T-cell (primary cell): ENCODE data around the gene PDZRN4. TPM values are rescaled to one million over a fixed set of nuclear protein-coding genes. Genes with fewer than 3 reads are reported as not detected.

Experiments used
- ATAC-seq, 4 experiments: fragments of 200-7000 bp in 3 of 4; fragments of 150-1000 bp in 1 of 4; cut with Tn5 transposase; replicated peaks in 1 of 4; 1 replicate in 3 of 4; 2 replicates in 1 of 4; pipeline ENCODE4 v1.10.0; 2021; ENCODE audit warnings: moderate library complexity in 3 of 4, mild to moderate bottlenecking in 2 of 4, moderate number of reproducible peaks in 1 of 4
- CTCF ChIA-PET, 2 donors: fragments of 300-600 bp; sonication (Branson Sonifier 250); formaldehyde crosslinking; loops; one replicate each; lab custom pipeline; 2022; ENCODE audit warnings: antibody characterized with exemption in 2 of 2; lab: Charles Lee
- POLR2A ChIA-PET, 2 donors: fragments of 300-600 bp; sonication (Branson Sonifier 250); formaldehyde crosslinking; loops; one replicate each; lab custom pipeline; 2022; ENCODE audit warnings: antibody characterized with exemption in 2 of 2; lab: Charles Lee
- DNase-seq, 35 experiments: peaks; one replicate each; pipeline versions ENCODE4 v3.0.0 to v3.0.0-alpha.2; 2013 to 2023
- H3K27ac ChIP-seq: one replicate; pipeline ENCODE4 v1.5.1; 2013; ENCODE audit warnings: low read length
- H3K27me3 ChIP-seq, 2 experiments: replicated peaks in 1 of 2; 1 replicate in 1 of 2; 2 replicates in 1 of 2; pipeline versions ENCODE4 v1.6.1 to v1.7.0; 2013; ENCODE audit warnings: low read length in 1 of 2, mixed read lengths in 1 of 2; ENCODE audit not compliant: control insufficient read depth in 2 of 2, insufficient read depth in 2 of 2; ENCODE audit errors: extremely low read depth in 1 of 2
- H3K36me3 ChIP-seq, 2 donors: 1 replicate in 1 of 2; 2 replicates in 1 of 2; pipeline versions ENCODE4 v1.6.1 to v1.7.0; 2013; ENCODE audit warnings: low read length in 1 of 2; ENCODE audit not compliant: control insufficient read depth in 2 of 2, insufficient read depth in 1 of 2; ENCODE audit errors: extremely low read depth in 1 of 2
- H3K4me1 ChIP-seq, 2 experiments: 1 replicate in 1 of 2; 2 replicates in 1 of 2; pipeline versions ENCODE4 v1.6.1 to v1.7.0; 2013; ENCODE audit warnings: low read length in 2 of 2, mixed read lengths in 1 of 2; ENCODE audit not compliant: insufficient read depth in 2 of 2, control insufficient read depth in 1 of 2; ENCODE audit errors: extremely low read depth in 1 of 2
- H3K4me3 ChIP-seq, 2 donors: 1 replicate in 1 of 2; 2 replicates in 1 of 2; pipeline versions ENCODE4 v1.5.1 to v1.7.0; 2013; ENCODE audit warnings: mild to moderate bottlenecking in 2 of 2, low read length in 1 of 2, moderate library complexity in 1 of 2; ENCODE audit not compliant: control insufficient read depth in 1 of 2; ENCODE audit errors: extremely low read depth in 1 of 2
- H3K9me3 ChIP-seq: 2 replicates; pipeline ENCODE4 v1.7.0; 2013
- H3K27ac Mint-ChIP-seq, 2 donors: one replicate each; pipeline ENCODE4 v1.8.0; 2020 to 2021; ENCODE audit warnings: mild to moderate bottlenecking in 2 of 2, mixed read lengths in 2 of 2
- H3K27me3 Mint-ChIP-seq, 2 donors: one replicate each; pipeline ENCODE4 v1.8.0; 2021 to 2022; ENCODE audit warnings: mixed read lengths in 2 of 2
- H3K36me3 Mint-ChIP-seq: one replicate; pipeline ENCODE4 v1.8.0; 2021; ENCODE audit warnings: mixed read lengths
- H3K4me1 Mint-ChIP-seq, 3 donors: one replicate each; pipeline ENCODE4 v1.8.0; 2020 to 2022; ENCODE audit warnings: mixed read lengths in 3 of 3, mild to moderate bottlenecking in 1 of 3
- H3K4me3 Mint-ChIP-seq, 3 donors: one replicate each; pipeline ENCODE4 v1.8.0; 2020 to 2022; ENCODE audit warnings: mild to moderate bottlenecking in 3 of 3, mixed read lengths in 3 of 3, moderate library complexity in 3 of 3
- H3K9me3 Mint-ChIP-seq, 3 donors: one replicate each; pipeline ENCODE4 v1.8.0; 2020 to 2022; ENCODE audit warnings: mixed read lengths in 3 of 3
- WGBS: methylation state at CpG from one replicate; pipeline ENCODE4 v1.1.5; 2013; ENCODE audit warnings: missing lambda C conversion rate; ENCODE audit not compliant: insufficient coverage; 5-methylcytosine and 5-hydroxymethylcytosine counted together
- total RNA-seq, 35 experiments: library from RNA in 6 of 35; stranded (reverse) in 6 of 35; fragments of 120-200 nt in 1 of 35; gene quantifications; one replicate each; pipeline versions ENCODE4 v1.2.1 to v1.2.4 and lab custom pipeline; 2013 to 2026

PDZRN4 gene
- total RNA-seq, 5 donors from 2014 or later (not counting 1 experiment from before 2014, with no cell fraction given), result not detected

DNA sequence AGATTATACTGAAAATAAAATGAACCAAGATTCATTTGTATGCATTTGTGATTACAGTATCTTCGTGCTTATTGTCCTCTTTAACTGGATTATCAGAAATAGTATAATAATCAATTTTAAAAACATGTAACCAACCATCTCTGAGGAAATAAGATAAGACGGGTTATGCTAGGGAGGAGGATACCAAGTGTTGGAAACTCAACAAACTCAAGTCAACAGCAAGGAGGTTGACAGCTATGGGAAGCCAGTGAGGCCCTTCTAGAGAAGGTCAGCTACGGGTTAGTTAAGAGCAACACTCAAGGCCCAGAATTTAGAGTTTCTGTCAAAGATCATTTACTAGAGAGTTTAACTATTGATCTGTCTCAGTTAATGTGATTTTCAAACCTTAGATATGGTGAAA lies 137.2 kb downstream of the PDZRN4 start:
- Histone ChIP-seq H3K36me3 (no peaks in the 10 kb centered on the region), H3K9me3 (no peaks in the 10 kb centered on the region), H3K4me1 (no peaks in the 10 kb centered on the region), H3K27me3 (no peaks in the 10 kb centered on the region), H3K27ac (no peak overlapping the region), H3K4me3 (no peak overlapping the region)
- ATAC-seq, result no peak
- Mint-ChIP-seq H3K4me3 (no peak overlapping the region), H3K36me3 (no peaks in the 10 kb centered on the region), H3K27ac (no peak overlapping the region), H3K4me1 (no peaks in the 10 kb centered on the region), H3K27me3 (peaks cover 0 to 1% of the 10 kb centered on the region in 2 donors), H3K9me3 (no peaks in the 10 kb centered on the region)
- no peak for DNase-seq
- POLR2A ChIA-PET, result no interaction called here
- WGBS, result 100% methylated on average over 2 of the region's 3 CpGs
- CTCF ChIA-PET, result no interaction called here

DNA sequence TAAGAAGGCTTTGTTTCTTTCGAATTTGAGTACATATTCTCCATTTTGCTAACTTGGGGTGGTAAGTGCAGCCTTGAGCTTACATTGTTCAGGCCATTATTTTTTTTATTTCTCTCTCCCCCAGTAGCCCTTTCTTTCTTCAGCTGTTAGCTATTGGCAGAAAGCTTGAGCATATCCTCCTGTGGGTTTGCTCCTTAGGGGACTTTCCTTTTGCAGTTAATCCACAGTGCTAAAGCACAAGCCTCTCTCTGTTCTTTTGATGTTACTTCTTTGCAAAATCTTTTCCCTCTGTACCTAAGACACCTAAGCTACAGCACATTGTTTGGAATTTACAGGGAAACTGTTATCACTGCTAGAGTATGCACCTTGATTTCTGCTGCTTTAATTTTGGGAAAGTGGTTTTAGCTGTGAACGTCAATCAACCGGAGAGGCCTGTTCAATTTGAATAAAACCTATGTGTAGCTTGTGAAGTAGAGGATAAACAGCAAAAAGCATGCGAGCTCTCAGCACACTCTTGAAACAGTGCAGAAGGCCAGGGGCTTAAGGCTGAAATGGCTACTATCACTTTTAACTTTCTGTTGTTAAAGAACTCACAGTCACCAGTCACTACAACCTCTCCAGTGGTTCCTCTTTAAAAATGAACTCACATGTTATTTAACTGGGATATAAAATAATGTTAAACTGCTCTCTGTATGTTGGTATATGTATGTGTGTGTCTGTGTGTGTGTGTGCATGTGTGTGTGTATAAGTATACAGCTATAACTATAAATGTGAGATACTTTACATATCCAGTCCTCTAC lies 139.2 kb downstream of the PDZRN4 start:
- Mint-ChIP-seq H3K4me1 (no peaks in the 10 kb centered on the region), H3K27me3 (no peaks in the 10 kb centered on the region), H3K4me3 (no peak overlapping the region), H3K27ac (no peak overlapping the region), H3K9me3 (peaks cover 0 to 5% (median 0%) of the 10 kb centered on the region in 3 donors), H3K36me3 (no peaks in the 10 kb centered on the region)
- ATAC-seq (no peak), DNase-seq (no peak)
- Histone ChIP-seq H3K27me3 (no peaks in the 10 kb centered on the region), H3K9me3 (no peaks in the 10 kb centered on the region), H3K4me1 (no peaks in the 10 kb centered on the region), H3K4me3 (no peak overlapping the region), H3K27ac (no peak overlapping the region), H3K36me3 (no peaks in the 10 kb centered on the region)
- ChIA-PET POLR2A (interaction anchor here in 1 of 2 donors (0.6 kb wide), 1 partner anchor 955 kb away, joined by 3 read pairs; no protein-coding TSS in a partner anchor), CTCF (no interaction called here)
- WGBS, result no CpG with 5 or more reads among the region's 4 CpGs

DNA sequence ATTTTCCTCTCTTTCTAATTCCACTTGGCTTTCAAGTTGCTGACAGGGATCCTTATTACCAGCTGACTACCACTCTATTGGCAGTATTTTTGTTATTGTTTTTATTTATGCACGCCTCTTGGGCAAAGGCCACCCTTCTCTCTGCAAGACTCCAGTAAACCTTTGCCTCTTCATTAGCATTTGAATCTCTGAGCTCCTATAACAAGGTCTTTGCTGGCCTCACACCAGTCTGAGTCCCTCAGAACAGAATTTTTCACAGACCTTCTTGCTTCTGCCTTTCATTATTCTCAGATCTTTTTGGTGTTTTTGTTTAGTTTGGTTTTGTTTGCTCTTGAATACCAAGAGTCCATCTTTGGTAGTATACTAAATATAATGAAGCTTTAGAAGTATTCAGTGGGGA lies 145.9 kb downstream of the PDZRN4 start:
- Mint-ChIP-seq H3K9me3 (peaks cover 0 to 6% (median 3%) of the 10 kb centered on the region in 3 donors), H3K27ac (no peak overlapping the region), H3K4me3 (no peak overlapping the region), H3K27me3 (no peaks in the 10 kb centered on the region), H3K4me1 (no peaks in the 10 kb centered on the region), H3K36me3 (no peaks in the 10 kb centered on the region)
- Histone ChIP-seq H3K36me3 (no peaks in the 10 kb centered on the region), H3K4me1 (no peaks in the 10 kb centered on the region), H3K4me3 (no peak overlapping the region), H3K9me3 (no peaks in the 10 kb centered on the region), H3K27me3 (no peaks in the 10 kb centered on the region), H3K27ac (no peak overlapping the region)
- POLR2A ChIA-PET, result no interaction called here
- CTCF ChIA-PET, result interaction anchor here (0.5 to 0.7 kb wide), 3 partner anchors 15 to 107 kb away, joined by 3 to 4 read pairs (median 3); no protein-coding TSS in a partner anchor
- no peak for ATAC-seq
- WGBS, result no CpG with 5 or more reads among the region's 1 CpG
- no peak for DNase-seq

DNA sequence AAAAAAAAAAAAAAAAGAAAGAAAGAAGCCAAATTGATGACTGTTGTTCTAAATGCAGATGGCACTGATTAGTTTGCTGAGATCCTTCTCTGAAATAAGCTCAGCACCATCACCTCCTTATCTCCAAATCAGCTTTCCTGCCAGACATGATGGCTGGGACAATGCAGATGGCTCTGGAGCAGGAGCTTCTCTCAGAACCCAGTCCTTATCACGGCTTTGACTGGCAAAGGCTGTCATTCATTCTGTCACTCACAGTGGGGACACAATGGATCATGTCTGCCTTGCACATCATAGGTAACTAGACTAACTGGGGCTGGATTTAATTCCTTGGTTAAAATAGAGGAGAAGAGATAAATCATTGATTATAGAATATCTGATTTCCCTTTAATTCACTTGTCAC lies 146.3 kb downstream of the PDZRN4 start:
- no peaks in the 10 kb centered on the region for H3K36me3 Mint-ChIP-seq
- H3K4me3 ChIP-seq, result no peak overlapping the region
- H3K27ac Mint-ChIP-seq, result no peak overlapping the region
- H3K27me3 ChIP-seq, result no peaks in the 10 kb centered on the region
- POLR2A ChIA-PET, result no interaction called here
- H3K36me3 ChIP-seq, result no peaks in the 10 kb centered on the region
- no peaks in the 10 kb centered on the region for H3K4me1 Mint-ChIP-seq
- H3K27me3 Mint-ChIP-seq, result no peaks in the 10 kb centered on the region
- no peaks in the 10 kb centered on the region for H3K4me1 ChIP-seq
- DNase-seq (no peak), ATAC-seq (no peak)
- CTCF ChIA-PET, result interaction anchor here (0.5 to 0.7 kb wide), 3 partner anchors 14 to 107 kb away, joined by 3 to 4 read pairs (median 3); no protein-coding TSS in a partner anchor
- no peaks in the 10 kb centered on the region for H3K9me3 ChIP-seq
- H3K9me3 Mint-ChIP-seq, result peaks cover 0 to 6% (median 3%) of the 10 kb centered on the region in 3 donors
- H3K4me3 Mint-ChIP-seq, result no peak overlapping the region
- no CpG with 5 or more reads among the region's 1 CpG for WGBS
- H3K27ac ChIP-seq, result no peak overlapping the region

DNA sequence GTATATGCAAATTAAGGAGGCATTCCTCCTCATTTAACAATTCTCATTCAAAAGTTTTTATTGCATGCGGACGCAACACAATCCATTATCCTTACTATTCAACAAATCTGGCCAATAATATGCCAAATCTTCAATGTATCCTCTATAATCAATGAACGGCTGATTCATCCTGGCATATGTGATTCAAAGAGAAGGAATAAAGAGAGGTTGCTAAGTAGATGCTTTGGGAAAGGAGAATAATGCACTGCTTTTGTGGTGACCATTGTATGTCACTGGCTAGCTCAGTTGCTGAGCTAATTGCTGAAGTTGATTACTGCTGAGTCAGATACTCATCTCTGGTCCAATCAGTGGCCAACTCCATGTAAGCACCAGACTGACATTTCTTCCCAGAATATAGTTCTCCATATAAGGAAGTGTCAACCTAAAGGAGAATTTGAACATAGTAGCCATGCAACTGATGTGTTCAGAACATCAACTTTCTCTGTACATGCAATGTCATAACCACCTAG lies 148.0 kb downstream of the PDZRN4 start:
- H3K27me3 ChIP-seq, result no peaks in the 10 kb centered on the region
- Mint-ChIP-seq H3K27me3 (no peaks in the 10 kb centered on the region), H3K4me1 (no peaks in the 10 kb centered on the region), H3K36me3 (no peaks in the 10 kb centered on the region), H3K4me3 (no peak overlapping the region), H3K9me3 (peaks cover 0 to 10% (median 6%) of the 10 kb centered on the region in 3 donors), H3K27ac (no peak overlapping the region)
- no peak overlapping the region for H3K27ac ChIP-seq
- no peak for ATAC-seq
- no peak overlapping the region for H3K4me3 ChIP-seq
- CTCF ChIA-PET, result no interaction called here
- no peaks in the 10 kb centered on the region for H3K9me3 ChIP-seq
- DNase-seq, result no peak
- POLR2A ChIA-PET, result no interaction called here
- H3K4me1 ChIP-seq, result no peaks in the 10 kb centered on the region
- no CpG with 5 or more reads among the region's 3 CpGs for WGBS
- no peaks in the 10 kb centered on the region for H3K36me3 ChIP-seq

DNA sequence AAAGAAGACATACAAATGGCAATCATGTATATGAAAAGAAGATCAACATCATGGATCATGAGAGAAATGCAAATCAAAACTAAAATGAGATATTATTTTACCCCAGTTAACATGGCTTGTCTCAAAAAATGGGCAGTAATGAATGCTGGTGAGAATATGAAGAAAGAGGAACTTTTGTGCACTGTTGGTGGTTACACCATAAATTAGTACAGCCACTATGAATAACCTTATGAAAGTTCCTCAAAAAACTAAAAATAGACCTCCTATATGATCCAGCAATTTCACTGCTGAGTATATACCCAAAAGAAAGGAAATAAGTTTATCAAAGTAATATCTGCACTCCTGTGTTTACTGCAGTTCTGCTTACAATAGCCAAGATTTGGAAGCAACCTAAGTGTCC lies 151.7 kb downstream of the PDZRN4 start:
- POLR2A ChIA-PET, result no interaction called here
- ATAC-seq (no peak), DNase-seq (no peak)
- no peaks in the 10 kb centered on the region for H3K27me3 ChIP-seq
- no peaks in the 10 kb centered on the region for H3K4me1 ChIP-seq
- no peaks in the 10 kb centered on the region for H3K9me3 ChIP-seq
- H3K36me3 ChIP-seq, result no peaks in the 10 kb centered on the region
- no peaks in the 10 kb centered on the region for H3K27me3 Mint-ChIP-seq
- H3K36me3 Mint-ChIP-seq, result no peaks in the 10 kb centered on the region
- H3K4me1 Mint-ChIP-seq, result no peaks in the 10 kb centered on the region
- no peak overlapping the region for H3K4me3 Mint-ChIP-seq
- CTCF ChIA-PET, result no interaction called here
- H3K27ac Mint-ChIP-seq, result no peak overlapping the region
- H3K4me3 ChIP-seq, result no peak overlapping the region
- H3K27ac ChIP-seq, result no peak overlapping the region
- peaks cover 0 to 10% (median 0%) of the 10 kb centered on the region in 3 donors for H3K9me3 Mint-ChIP-seq
